GM18508 (cell line): Measurements from ENCODE around the gene TCP11X2.
"Not testable (repeated sequence)": the region's sequence is repeated elsewhere in the genome, so short reads cannot be mapped to it uniquely, and the experiment has no call there.

Source experiments
- ATAC-seq: cut with Tn5 transposase; IDR thresholded peaks from one replicate; pipeline ENCODE4 v1.9.1; 2021; ENCODE audit warnings: moderate number of reproducible peaks; ENCODE audit not compliant: insufficient read depth, unreplicated experiment

TCP11X2 gene

DNA sequence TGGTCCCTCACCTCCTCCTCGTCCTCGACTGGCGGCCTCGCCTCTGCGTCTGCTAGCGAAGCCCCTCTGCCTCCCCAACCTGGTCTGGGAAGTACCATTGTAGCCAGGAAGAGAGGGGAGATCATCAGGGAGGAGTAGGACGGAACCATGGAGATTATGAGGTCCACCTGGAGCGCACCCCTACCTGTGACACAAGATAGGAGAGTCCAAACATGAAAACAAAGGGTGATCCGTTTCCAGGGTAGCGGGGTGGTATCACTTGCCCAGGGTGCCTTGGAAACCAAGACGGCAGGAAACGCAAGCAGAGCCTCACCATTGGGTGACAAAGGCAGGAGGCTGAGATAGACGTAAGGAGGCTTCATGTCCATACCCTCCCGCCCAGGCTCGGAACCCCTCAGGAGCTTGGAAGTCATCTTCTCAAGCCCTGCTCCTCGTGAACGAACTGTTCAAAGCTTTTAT lies at the start of gene TCP11X2:
TSS of gene TCP11X2 (minus strand) at position 51 of the 459 bp plus-strand sequence.
- not testable (repeated sequence) for ATAC-seq

DNA sequence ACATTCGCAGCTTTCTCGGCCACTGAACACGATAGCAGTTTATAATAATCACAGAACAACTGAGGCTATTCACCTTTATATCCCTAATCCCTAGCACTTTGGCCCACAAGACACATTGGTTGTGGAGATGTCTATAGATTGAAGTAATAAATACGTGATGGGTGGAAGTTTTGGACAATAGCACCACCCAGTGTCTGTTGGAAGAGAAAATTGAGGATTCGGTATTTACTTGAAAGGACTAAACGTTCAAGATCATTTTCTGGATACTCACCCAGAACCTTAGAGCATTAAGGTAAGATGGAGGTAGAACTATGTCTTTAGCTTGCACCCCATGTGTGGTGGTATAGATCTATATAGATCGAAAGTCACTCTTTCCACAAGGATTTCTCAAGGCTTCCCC lies 45.7 kb upstream of the TCP11X2 start:
- ATAC-seq: no peak

DNA sequence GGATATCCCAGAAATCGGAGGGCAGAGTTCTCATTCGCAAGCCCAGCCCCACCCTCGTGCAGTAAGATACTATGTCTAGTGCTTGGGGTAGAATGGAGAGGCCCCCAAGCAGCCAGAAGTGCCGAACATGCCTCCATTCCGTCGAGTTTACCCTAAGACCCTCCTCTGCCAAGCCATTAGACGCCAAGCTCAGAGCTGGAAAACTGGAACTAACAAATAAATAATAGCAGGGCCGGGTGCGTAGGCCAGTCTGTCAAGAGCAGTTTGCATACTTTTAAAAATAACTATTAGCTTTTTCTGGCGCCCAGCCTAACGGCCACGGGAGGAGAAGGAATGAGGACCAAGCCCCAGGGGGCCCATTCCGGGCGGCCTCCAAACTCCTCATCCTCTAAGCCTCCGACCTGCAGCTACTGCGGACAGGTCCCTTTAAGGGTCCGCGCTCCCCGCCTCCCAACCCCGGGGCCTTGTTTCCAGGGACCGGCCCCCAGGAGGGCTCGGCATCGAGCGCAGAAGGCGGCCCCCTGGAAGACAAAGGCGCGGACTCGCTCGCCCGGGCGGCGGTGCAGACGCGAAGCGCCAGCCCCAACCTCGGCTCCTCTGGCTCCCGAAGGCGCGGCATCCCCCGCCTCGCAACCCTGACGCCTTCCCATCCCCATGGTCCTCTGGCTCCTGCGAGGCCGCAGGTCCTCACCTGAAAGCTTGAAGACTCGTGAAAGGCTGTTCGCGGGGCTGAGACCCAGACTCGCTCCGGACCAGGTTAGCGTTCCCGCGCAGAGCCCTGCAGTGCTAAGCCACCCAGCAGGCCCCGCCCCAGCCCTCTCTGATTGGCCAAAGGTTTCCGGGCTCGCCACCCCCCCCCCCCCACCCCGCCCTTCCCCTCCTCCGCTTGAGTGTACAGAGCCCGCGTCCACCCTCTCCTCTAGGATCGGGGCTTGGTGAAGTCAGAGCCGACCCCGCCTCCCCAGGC lies 44.6 kb upstream of the TCP11X2 start, which contains the start of gene TMSB15A:
TSS of gene TMSB15A (minus strand) at position 765 of the 967 bp plus-strand sequence.
- ATAC-seq: no peak

DNA sequence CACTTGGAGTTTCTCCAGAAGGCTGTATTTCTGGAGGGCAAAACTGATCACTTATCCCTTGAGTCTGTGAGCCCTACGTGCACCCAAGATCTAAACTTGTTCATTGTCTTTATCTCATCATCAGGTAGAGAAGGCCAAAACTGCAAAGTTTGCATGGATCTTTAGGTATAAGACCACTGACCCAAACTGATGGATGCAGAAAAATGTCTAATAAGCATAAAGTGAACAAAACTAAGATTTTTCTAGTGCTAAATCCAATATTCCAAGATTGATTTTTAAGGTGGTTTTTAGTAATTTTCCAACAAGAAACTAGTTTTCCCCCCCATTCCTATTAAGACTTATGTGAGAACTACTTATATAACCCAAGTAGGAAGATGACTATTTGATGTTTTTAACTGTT lies 42.9 kb upstream of the TCP11X2 start:
- ATAC-seq: no peak

DNA sequence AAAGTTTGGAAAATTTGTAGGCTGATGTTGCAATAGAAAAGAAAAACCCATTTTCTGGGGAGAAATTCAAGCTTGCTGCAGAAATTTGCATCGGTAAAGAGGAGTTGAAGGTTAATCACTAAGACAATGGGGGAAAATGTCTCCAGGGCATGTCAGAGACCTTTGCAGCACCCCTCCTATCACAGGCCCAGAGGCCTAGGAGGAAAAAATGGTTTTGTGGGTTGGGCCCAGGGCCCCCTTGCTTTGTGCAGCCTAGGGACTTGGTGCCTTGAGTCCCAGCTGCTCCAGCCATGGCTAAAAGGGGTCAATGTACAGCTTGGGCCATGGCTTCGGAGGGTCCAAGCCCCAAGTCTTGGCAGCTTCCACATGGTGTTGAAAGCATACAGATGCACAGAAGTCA lies 27.1 kb upstream of the TCP11X2 start:
- no peak for ATAC-seq

DNA sequence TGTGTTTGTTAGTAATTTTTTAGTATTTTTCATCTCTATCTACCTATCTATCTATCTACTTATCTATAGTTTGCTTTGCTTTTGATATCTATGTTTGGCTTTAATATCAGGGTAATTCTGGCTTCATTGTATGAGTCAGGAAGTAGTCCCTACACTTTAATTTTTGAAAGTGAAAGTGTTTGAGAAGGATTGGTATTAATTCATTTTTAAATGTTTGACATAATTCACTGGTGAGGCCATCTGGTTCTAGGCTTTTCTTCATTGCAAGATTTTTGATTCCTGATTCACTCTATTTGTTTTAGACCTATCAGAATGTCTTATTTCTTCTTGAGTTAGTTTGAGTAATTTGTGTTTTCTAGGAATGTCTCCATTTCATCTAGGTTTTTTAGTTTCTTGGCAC lies 20.2 kb upstream of the TCP11X2 start:
- no peak for ATAC-seq

DNA sequence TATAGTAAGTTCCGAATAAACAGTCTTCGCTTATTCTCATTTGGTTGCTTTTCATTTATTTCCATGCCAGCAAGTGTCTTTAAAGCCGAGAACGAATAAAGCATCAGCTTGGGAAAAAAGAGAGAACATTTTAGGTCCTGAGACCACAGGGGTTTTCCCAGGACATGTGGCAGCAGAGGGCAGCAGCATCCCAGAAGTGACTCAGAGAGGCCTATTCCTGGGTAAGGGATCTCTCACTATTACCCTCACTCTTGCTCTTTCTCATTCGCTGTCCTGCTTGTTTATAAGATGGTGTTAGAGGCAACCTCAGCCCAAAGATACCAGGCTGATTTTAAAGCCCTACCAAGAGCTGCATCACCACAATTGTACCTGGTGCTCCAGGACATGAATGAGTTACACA lies 7.2 kb upstream of the TCP11X2 start:
- not testable (repeated sequence) for ATAC-seq

DNA sequence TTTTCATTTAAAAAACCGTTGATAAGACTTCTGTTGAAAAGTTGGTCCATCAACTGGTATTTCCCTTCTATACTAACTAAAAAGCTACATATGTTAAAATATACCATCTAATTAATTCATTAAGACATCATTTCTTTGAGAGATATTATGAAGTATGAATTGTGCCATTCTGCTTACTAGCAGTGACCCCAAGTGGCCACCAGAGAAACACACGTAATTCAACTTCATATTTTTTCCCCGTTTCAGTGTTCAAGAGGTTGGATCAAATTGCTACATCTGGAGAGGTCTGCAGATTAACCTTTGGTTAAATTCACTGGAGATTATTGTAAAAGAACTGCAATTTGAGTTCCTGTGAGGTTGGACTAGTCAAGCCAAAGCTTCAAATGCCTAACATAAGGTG lies 1.4 kb downstream of the TCP11X2 start:
- not testable (repeated sequence) for ATAC-seq

DNA sequence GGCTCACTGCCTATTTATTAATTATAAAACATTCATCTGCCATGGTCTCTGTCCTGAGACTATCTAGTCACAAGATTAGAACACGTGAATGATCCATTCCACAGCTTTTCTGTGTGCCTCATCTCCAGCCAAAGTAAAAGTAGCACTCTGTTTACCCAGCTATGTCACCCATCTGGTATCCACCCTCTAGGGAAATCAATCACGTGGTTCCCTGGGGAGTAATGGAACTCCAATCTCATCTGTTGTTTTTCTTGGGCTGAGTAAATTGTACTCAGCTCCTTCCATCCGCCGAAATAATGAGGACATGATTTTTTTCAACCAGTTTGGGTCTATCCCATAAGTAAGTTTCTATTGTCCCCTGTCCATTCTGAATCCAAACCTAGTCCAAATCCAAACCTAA lies 13.0 kb downstream of the TCP11X2 start:
- not testable (repeated sequence) for ATAC-seq

DNA sequence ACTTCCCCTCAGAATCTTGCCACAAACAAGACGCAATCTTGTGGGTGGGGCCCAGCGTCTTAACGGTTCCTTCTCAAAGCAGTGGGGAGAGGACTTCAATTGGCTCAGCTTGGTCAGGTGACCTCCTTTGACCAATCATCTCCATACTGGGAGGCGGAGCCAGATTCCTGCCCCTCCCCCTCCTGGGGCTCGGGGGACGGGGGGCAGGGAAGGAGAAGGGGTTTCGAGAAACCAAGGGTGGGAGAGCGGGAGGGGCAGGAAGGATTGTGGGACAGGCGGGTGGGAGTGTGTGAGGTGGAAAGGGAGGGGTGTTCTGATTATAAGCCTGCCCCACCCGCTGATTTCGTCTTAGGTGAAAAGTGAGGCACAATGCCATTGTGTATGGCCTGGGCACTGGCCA lies 31.7 kb downstream of the TCP11X2 start, which contains the start of gene NXF2B:
TSS of gene NXF2B (minus strand) at position 101 of the 400 bp plus-strand sequence. CDS start 59,972 bp downstream, outside the sequence.
- ATAC-seq: not testable (repeated sequence)

DNA sequence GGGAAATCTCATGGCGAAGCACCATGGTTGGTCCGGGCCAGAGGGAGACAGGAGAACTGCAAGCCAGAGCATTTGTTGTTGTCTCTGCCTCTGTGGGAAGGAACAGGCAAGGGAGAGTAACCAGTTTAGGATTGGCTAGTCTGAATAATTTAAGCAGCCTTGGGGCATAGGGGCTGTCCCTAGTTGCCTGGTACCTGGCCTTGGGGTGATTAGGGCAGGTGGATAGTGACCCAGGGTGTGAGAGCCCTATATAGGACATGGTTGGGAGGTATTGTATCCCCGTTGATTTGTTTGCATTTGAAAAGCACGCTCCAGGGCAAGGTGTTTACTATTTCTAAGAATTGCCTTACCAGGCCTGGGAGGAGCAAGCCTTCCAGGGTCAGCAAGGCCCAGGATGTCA lies 57.1 kb downstream of the TCP11X2 start:
- not testable (repeated sequence) for ATAC-seq
